Panc1 (cell line): ENCODE data around the gene ATP6V1F. TPM values are rescaled to one million over a fixed set of nuclear protein-coding genes. Genes with fewer than 3 reads are reported as not detected.
A peak's percentile ranks its signal among the peaks of the same experiment; 100 is the strongest.

ENCODE experiments used
- ATAC-seq: fragments of 200-7000 bp; cut with Tn5 transposase; 2 replicates; pipeline ENCODE4 v1.9.1; 2020; ENCODE audit warnings: mild to moderate bottlenecking, moderate library complexity
- BruUV-seq: library from RNA; stranded (reverse); fragments of 400-500 nt; replicated peaks from 2 replicates; lab custom pipeline; 2021; lab: Mats Ljungman, UMichigan
- CTCF ChIA-PET: fragments of 300-600 bp; sonication (Branson Sonifier 250); formaldehyde crosslinking; loops from one replicate; lab custom pipeline; 2022; ENCODE audit warnings: antibody characterized with exemption; lab: Charles Lee
- POLR2A ChIA-PET: fragments of 300-600 bp; sonication (Branson Sonifier 250); formaldehyde crosslinking; loops from one replicate; lab custom pipeline; 2022; ENCODE audit warnings: antibody characterized with exemption; lab: Charles Lee
- DNase-seq: peaks from one replicate; pipeline ENCODE4 v3.0.0-alpha.2; 2010; ENCODE audit warnings: low read depth, low spot score
- H3K27ac ChIP-seq: 2 replicates; pipeline ENCODE4 v1.5.1; 2011; ENCODE audit warnings: mild to moderate bottlenecking, low read length, inconsistent platforms
- H3K27me3 ChIP-seq: fragments of 200-500 bp; sonication (Bioruptor generic); 2 replicates; pipeline ENCODE4 v1.6.0; 2014; ENCODE audit warnings: low read length, inconsistent platforms; ENCODE audit not compliant: control insufficient read depth, insufficient read depth
- H3K36me3 ChIP-seq: fragments of 200-500 bp; sonication (Bioruptor generic); 2 replicates; pipeline ENCODE4 v1.5.1; 2014; ENCODE audit warnings: inconsistent platforms, mild to moderate bottlenecking, low read length, moderate library complexity; ENCODE audit not compliant: control insufficient read depth, insufficient read depth
- H3K4me1 ChIP-seq: 2 replicates; pipeline ENCODE4 v1.5.1; 2011; ENCODE audit warnings: inconsistent platforms, mild to moderate bottlenecking, low read length, moderate library complexity; ENCODE audit not compliant: control insufficient read depth, insufficient read depth
- H3K4me3 ChIP-seq, 2 experiments: 2 replicates each; pipeline ENCODE4 v1.5.1; 2011 to 2012; ENCODE audit warnings: low read depth in 2 of 2, low read length in 2 of 2, mild to moderate bottlenecking in 2 of 2, inconsistent platforms in 1 of 2, moderate library complexity in 1 of 2
- H3K9me3 ChIP-seq: fragments of 200-500 bp; sonication (Bioruptor generic); 2 replicates; pipeline ENCODE4 v1.5.1; 2014; ENCODE audit warnings: low read depth, mild to moderate bottlenecking, inconsistent platforms, low read length, moderate library complexity; ENCODE audit not compliant: control insufficient read depth, insufficient read depth
- POLR2AphosphoS5 ChIP-seq: IDR thresholded peaks from 2 replicates; pipeline ENCODE4 v1.6.1; 2012; ENCODE audit warnings: mild to moderate bottlenecking, low read depth, low read length, moderate library complexity
- REST ChIP-seq, 2 experiments: IDR thresholded peaks; 2 replicates each; pipeline ENCODE4 v1.6.1; 2011 to 2012; ENCODE audit warnings: low read depth in 2 of 2, control low read depth in 1 of 2, low read length in 1 of 2, mild to moderate bottlenecking in 1 of 2, moderate library complexity in 1 of 2; ENCODE audit not compliant: insufficient read depth in 1 of 2
- SIN3A ChIP-seq: IDR thresholded peaks from 2 replicates; pipeline ENCODE4 v1.6.1; 2012; ENCODE audit warnings: low read depth, mild to moderate bottlenecking, low read length, moderate library complexity, borderline replicate concordance; ENCODE audit not compliant: insufficient read depth
- TCF7L2 ChIP-seq: IDR thresholded peaks from 2 replicates; pipeline ENCODE4 v1.6.1; 2011; ENCODE audit warnings: mild to moderate bottlenecking, low read depth, low read length, inconsistent platforms
- in situ Hi-C: cut with HindIII; loops from 2 replicates; pipeline ENCODE4 v1.10.0; 2016; ENCODE audit warnings: low sequenced_read_pairs, low pct_unique_long_range_greater_than_20kb
- intact Hi-C: fragments of 100-400 bp; cut with micrococcal nuclease; formaldehyde crosslinking; loops from one replicate; pipeline ENCODE4 v1.10.0; 2022; ENCODE audit not compliant: unreplicated experiment
- total RNA-seq: library from RNA; stranded (reverse); gene quantifications from one replicate; pipeline ENCODE4 v1.2.1, GENCODE V29; 2021; ENCODE audit not compliant: unreplicated experiment
- TF ChIP-seq, protein P1 (sequence below): fragments of 450-650 bp; IDR thresholded peaks from 2 replicates; pipeline ENCODE4 v1.5.1; 2017; ENCODE audit warnings: mild to moderate bottlenecking

The ATP6V1F gene
- total RNA-seq, 1 experiment from 2014 or later = 151 TPM

DNA sequence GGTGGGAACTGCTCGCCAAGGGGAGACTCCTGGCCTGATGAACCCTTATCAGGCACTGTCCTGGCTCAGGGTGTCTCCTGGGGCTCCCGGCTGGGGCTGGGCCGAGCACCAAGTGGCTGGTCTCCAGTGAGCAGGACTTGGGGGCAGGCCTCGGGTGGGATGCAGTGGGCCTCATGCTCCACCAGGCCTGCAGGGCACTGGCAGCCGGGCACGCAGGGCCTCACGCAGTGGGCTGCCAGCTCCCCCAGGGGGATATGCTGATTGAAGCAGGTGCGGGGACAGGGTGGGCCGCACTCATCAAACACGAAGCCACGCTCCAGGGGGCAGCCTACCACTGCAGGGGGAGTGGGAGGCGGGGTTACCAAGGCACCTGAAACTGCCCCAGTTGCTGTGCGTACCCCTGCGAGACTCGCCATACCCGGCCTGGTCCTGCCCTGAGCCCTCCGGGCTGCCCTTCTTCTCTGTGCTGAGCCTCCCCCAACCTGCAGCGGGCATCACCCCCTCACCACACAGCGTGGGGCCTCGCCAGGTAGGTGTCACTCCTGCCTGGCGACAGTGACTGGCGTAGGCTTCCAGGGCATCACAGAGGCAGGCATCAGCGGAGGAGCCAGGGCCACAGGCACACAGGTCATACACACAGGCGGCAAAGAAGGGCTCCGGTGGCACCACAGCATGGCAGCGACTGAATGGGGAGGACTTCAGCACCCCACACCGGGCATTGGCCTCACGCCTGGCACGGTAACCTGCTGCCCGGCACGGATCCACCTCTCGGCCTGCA lies 14.5 kb downstream of the ATP6V1F start:
- no TSS peak for BruUV-seq
- Histone ChIP-seq H3K27me3 (no peaks in the 10 kb centered on the region), H3K27ac (no peak overlapping the region), H3K4me1 (no peaks in the 10 kb centered on the region), H3K36me3 (no peaks in the 10 kb centered on the region), H3K9me3 (no peaks in the 10 kb centered on the region), H3K4me3 (no peak overlapping the region)
- ChIA-PET CTCF (no interaction called here), POLR2A (no interaction called here)
- DNase-seq = no peak
- no peak for ATAC-seq
- intact Hi-C loops = no loop called here
- in situ Hi-C loops = no loop called here
- TF ChIP-seq TCF7L2 (no peak), REST (IDR thresholded peaks at IDR 0.05; ENCODE audit: insufficient read depth in 1 of 2, low read depth in 2 of 2, low read length in 1 of 2) (peak in 1 of 2 experiments; percentile 17; a peak in 1 of 4 replicates)

DNA sequence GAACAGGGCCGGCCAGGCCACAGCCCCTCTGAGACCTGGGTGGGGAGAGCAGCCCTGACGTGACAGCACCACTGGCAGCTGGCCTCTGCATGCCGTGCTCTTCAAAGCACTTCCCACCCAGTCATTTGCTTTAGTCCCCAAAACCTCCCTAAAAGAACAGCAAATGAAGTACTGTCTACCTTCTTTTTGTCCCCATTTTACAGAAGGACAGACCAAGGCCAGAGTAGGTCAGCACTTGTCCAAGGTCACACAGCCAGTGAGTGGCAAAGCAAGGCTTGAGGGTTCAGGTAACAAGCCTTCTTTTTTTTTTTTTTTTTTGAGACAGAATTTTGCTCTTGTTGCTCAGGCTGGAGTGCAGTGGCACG lies 15.1 kb downstream of the ATP6V1F start:
- Histone ChIP-seq H3K27ac (no peak overlapping the region), H3K36me3 (no peaks in the 10 kb centered on the region), H3K9me3 (no peaks in the 10 kb centered on the region), H3K4me3 (no peak overlapping the region), H3K4me1 (no peaks in the 10 kb centered on the region), H3K27me3 (no peaks in the 10 kb centered on the region)
- in situ Hi-C loops = no loop called here
- ChIA-PET CTCF (no interaction called here), POLR2A (no interaction called here)
- DNase-seq (no peak), ATAC-seq (no peak)
- intact Hi-C loops = no loop called here
- TF ChIP-seq POLR2AphosphoS5 (no peak), SIN3A (no peak), REST (IDR thresholded peaks at IDR 0.05; ENCODE audit: insufficient read depth in 1 of 2, low read depth in 2 of 2, low read length in 1 of 2) (no peak), TCF7L2 (no peak)
- TF ChIP-seq, protein P1, sequence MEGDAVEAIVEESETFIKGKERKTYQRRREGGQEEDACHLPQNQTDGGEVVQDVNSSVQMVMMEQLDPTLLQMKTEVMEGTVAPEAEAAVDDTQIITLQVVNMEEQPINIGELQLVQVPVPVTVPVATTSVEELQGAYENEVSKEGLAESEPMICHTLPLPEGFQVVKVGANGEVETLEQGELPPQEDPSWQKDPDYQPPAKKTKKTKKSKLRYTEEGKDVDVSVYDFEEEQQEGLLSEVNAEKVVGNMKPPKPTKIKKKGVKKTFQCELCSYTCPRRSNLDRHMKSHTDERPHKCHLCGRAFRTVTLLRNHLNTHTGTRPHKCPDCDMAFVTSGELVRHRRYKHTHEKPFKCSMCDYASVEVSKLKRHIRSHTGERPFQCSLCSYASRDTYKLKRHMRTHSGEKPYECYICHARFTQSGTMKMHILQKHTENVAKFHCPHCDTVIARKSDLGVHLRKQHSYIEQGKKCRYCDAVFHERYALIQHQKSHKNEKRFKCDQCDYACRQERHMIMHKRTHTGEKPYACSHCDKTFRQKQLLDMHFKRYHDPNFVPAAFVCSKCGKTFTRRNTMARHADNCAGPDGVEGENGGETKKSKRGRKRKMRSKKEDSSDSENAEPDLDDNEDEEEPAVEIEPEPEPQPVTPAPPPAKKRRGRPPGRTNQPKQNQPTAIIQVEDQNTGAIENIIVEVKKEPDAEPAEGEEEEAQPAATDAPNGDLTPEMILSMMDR = no peak
- no TSS peak for BruUV-seq
